Measurements from ENCODE around the gene AGTPBP1. TPM values are rescaled to one million over a fixed set of nuclear protein-coding genes. Genes with fewer than 3 reads are reported as not detected.
"Not testable (repeated sequence)": the region's sequence is repeated elsewhere in the genome, so short reads cannot be mapped to it uniquely, and the experiment has no call there.

Gene AGTPBP1
- total and polyA plus RNA-seq, 3 experiments from 2014 or later: 27.5 to 35.5 (median 30.2) TPM

- peaks cover 14 to 40% (median 19%) of the 10 kb centered on the region in 3 donors for H3K36me3 Mint-ChIP-seq
- H3K4me1 Mint-ChIP-seq: peaks cover 28 to 40% (median 32%) of the 10 kb centered on the region in 3 donors
- Histone ChIP-seq H3K27ac (ENCODE audit: low read depth, low read length) (no peak overlapping the region), H3K4me1 (ENCODE audit: insufficient read depth, low read length) (peaks cover 3% of the 10 kb centered on the region), H3K27me3 (ENCODE audit: insufficient read depth, low read length, poor library complexity, severe bottlenecking) (no peaks in the 10 kb centered on the region), H3K36me3 (ENCODE audit: insufficient read depth, low read length) (no peaks in the 10 kb centered on the region), H3K9me3 (ENCODE audit: low read length) (no peaks in the 10 kb centered on the region), H3K4me3 (ENCODE audit: low read length) (no peak overlapping the region)
- CTCF ChIA-PET: interaction anchor here (1.0 kb wide), 1 partner anchor 10 kb away, joined by 3 read pairs; no protein-coding TSS in a partner anchor
- no peak for DNase-seq
- H3K4me3 Mint-ChIP-seq: no peak overlapping the region
- POLR2A ChIA-PET: no interaction called here
- peaks cover 0 to 1% (median 0%) of the 10 kb centered on the region in 5 donors for H3K9me3 Mint-ChIP-seq
- peak overlapping the region in 1 of 8 donors; percentile 8 for H3K27ac Mint-ChIP-seq
- H3K27me3 Mint-ChIP-seq: no peaks in the 10 kb centered on the region
These were observed 142.1 kb downstream of the AGTPBP1 start for GRCh38 chr9:85599540-85600105.

GRCh38 chr9:85594316-85594715 lies 147.4 kb downstream of the AGTPBP1 start:
- no peak for DNase-seq
- Mint-ChIP-seq H3K4me1 (peaks cover 0 to 8% (median 0%) of the 10 kb centered on the region in 3 donors), H3K27ac (no peak overlapping the region), H3K4me3 (no peak overlapping the region), H3K9me3 (no peaks in the 10 kb centered on the region), H3K36me3 (peaks cover 6 to 44% (median 13%) of the 10 kb centered on the region in 3 donors), H3K27me3 (no peaks in the 10 kb centered on the region)
- POLR2A ChIA-PET: no interaction called here
- H3K9me3 ChIP-seq (ENCODE audit: low read length): no peaks in the 10 kb centered on the region
- CTCF ChIA-PET: no interaction called here
- H3K27ac ChIP-seq (ENCODE audit: low read depth, low read length): no peak overlapping the region
- H3K27me3 ChIP-seq (ENCODE audit: insufficient read depth, low read length, poor library complexity, severe bottlenecking): no peaks in the 10 kb centered on the region
- no peaks in the 10 kb centered on the region for H3K4me1 ChIP-seq (ENCODE audit: insufficient read depth, low read length)
- no peak overlapping the region for H3K4me3 ChIP-seq (ENCODE audit: low read length)
- H3K36me3 ChIP-seq (ENCODE audit: insufficient read depth, low read length): no peaks in the 10 kb centered on the region

- ChIA-PET CTCF (no interaction called here), POLR2A (no interaction called here)
- Histone ChIP-seq H3K4me3 (ENCODE audit: low read length) (no peak overlapping the region), H3K4me1 (ENCODE audit: insufficient read depth, low read length) (no peaks in the 10 kb centered on the region), H3K9me3 (ENCODE audit: low read length) (no peaks in the 10 kb centered on the region), H3K36me3 (ENCODE audit: insufficient read depth, low read length) (no peaks in the 10 kb centered on the region), H3K27ac (ENCODE audit: low read depth, low read length) (no peak overlapping the region), H3K27me3 (ENCODE audit: insufficient read depth, low read length, poor library complexity, severe bottlenecking) (no peaks in the 10 kb centered on the region)
- no peak overlapping the region for H3K27ac Mint-ChIP-seq
- no peaks in the 10 kb centered on the region for H3K9me3 Mint-ChIP-seq
- H3K36me3 Mint-ChIP-seq: peaks cover 14 to 63% (median 21%) of the 10 kb centered on the region in 3 donors
- DNase-seq: no peak
- no peak overlapping the region for H3K4me3 Mint-ChIP-seq
- no peaks in the 10 kb centered on the region for H3K27me3 Mint-ChIP-seq
- H3K4me1 Mint-ChIP-seq: peaks cover 0 to 6% (median 0%) of the 10 kb centered on the region in 3 donors
These were observed 155.1 kb downstream of the AGTPBP1 start for GRCh38 chr9:85586684-85587083.

- ChIA-PET POLR2A (no interaction called here), CTCF (no interaction called here)
- no peak overlapping the region for H3K27ac ChIP-seq (ENCODE audit: low read depth, low read length)
- no peak overlapping the region for H3K4me3 Mint-ChIP-seq
- H3K27ac Mint-ChIP-seq: no peak overlapping the region
- H3K4me1 ChIP-seq (ENCODE audit: insufficient read depth, low read length): no peaks in the 10 kb centered on the region
- H3K4me3 ChIP-seq (ENCODE audit: low read length): no peak overlapping the region
- H3K36me3 ChIP-seq (ENCODE audit: insufficient read depth, low read length): no peaks in the 10 kb centered on the region
- H3K9me3 Mint-ChIP-seq: no peaks in the 10 kb centered on the region
- H3K36me3 Mint-ChIP-seq: peaks cover 5 to 32% (median 6%) of the 10 kb centered on the region in 3 donors
- H3K4me1 Mint-ChIP-seq: no peaks in the 10 kb centered on the region
- no peak for DNase-seq
- H3K9me3 ChIP-seq (ENCODE audit: low read length): no peaks in the 10 kb centered on the region
- H3K27me3 Mint-ChIP-seq: no peaks in the 10 kb centered on the region
- H3K27me3 ChIP-seq (ENCODE audit: insufficient read depth, low read length, poor library complexity, severe bottlenecking): no peaks in the 10 kb centered on the region
These were observed 164.3 kb downstream of the AGTPBP1 start for GRCh38 chr9:85577353-85577952.

GRCh38 chr9:85575868-85576267 lies 165.9 kb downstream of the AGTPBP1 start:
- Histone ChIP-seq H3K27me3 (ENCODE audit: insufficient read depth, low read length, poor library complexity, severe bottlenecking) (no peaks in the 10 kb centered on the region), H3K36me3 (ENCODE audit: insufficient read depth, low read length) (no peaks in the 10 kb centered on the region), H3K4me1 (ENCODE audit: insufficient read depth, low read length) (no peaks in the 10 kb centered on the region), H3K4me3 (ENCODE audit: low read length) (no peak overlapping the region), H3K9me3 (ENCODE audit: low read length) (no peaks in the 10 kb centered on the region), H3K27ac (ENCODE audit: low read depth, low read length) (no peak overlapping the region)
- ChIA-PET CTCF (no interaction called here), POLR2A (interaction anchor here (0.6 kb wide), 1 partner anchor 30 kb away, joined by 4 read pairs; no protein-coding TSS in a partner anchor)
- H3K27me3 Mint-ChIP-seq: no peaks in the 10 kb centered on the region
- H3K4me1 Mint-ChIP-seq: peaks cover 0 to 2% (median 0%) of the 10 kb centered on the region in 3 donors
- H3K9me3 Mint-ChIP-seq: no peaks in the 10 kb centered on the region
- H3K4me3 Mint-ChIP-seq: no peak overlapping the region
- H3K27ac Mint-ChIP-seq: no peak overlapping the region
- DNase-seq: no peak
- H3K36me3 Mint-ChIP-seq: peaks cover 8 to 36% (median 9%) of the 10 kb centered on the region in 3 donors

- H3K4me1 Mint-ChIP-seq; POLR2A ChIA-PET; H3K27ac Mint-ChIP-seq; DNase-seq; H3K4me3 ChIP-seq (ENCODE audit: low read length); CTCF ChIA-PET; H3K36me3 ChIP-seq (ENCODE audit: insufficient read depth, low read length); H3K27me3 Mint-ChIP-seq; H3K27ac ChIP-seq (ENCODE audit: low read depth, low read length); H3K4me1 ChIP-seq (ENCODE audit: insufficient read depth, low read length); H3K4me3 Mint-ChIP-seq; H3K27me3 ChIP-seq (ENCODE audit: insufficient read depth, low read length, poor library complexity, severe bottlenecking); H3K9me3 ChIP-seq (ENCODE audit: low read length); H3K9me3 Mint-ChIP-seq: not testable (repeated sequence)
- H3K36me3 Mint-ChIP-seq: peaks cover 8 to 40% (median 12%) of the 10 kb centered on the region in 3 donors
These were observed 168.2 kb downstream of the AGTPBP1 start for GRCh38 chr9:85573546-85573945.

GRCh38 chr9:85572917-85573316 lies 168.8 kb downstream of the AGTPBP1 start:
- CTCF ChIA-PET, POLR2A ChIA-PET: not testable (repeated sequence)

GRCh38 chr9:85569988-85570387 lies 171.8 kb downstream of the AGTPBP1 start:
- H3K4me3 ChIP-seq (ENCODE audit: low read length): no peak overlapping the region
- Mint-ChIP-seq H3K36me3 (peaks cover 8 to 66% (median 26%) of the 10 kb centered on the region in 3 donors), H3K4me3 (no peak overlapping the region), H3K27ac (peak overlapping the region in 1 of 8 donors; percentile 41), H3K9me3 (no peaks in the 10 kb centered on the region), H3K4me1 (peaks cover 0 to 2% (median 2%) of the 10 kb centered on the region in 3 donors), H3K27me3 (no peaks in the 10 kb centered on the region)
- no peaks in the 10 kb centered on the region for H3K27me3 ChIP-seq (ENCODE audit: insufficient read depth, low read length, poor library complexity, severe bottlenecking)
- no peak for DNase-seq
- H3K4me1 ChIP-seq (ENCODE audit: insufficient read depth, low read length): no peaks in the 10 kb centered on the region
- no peak overlapping the region for H3K27ac ChIP-seq (ENCODE audit: low read depth, low read length)
- no peaks in the 10 kb centered on the region for H3K9me3 ChIP-seq (ENCODE audit: low read length)
- ChIA-PET CTCF (interaction anchor here (1.0 kb wide), 1 partner anchor 11 kb away, joined by 3 read pairs; no protein-coding TSS in a partner anchor), POLR2A (no interaction called here)
- no peaks in the 10 kb centered on the region for H3K36me3 ChIP-seq (ENCODE audit: insufficient read depth, low read length)

More at GRCh38 chr9:85572917-85573316, 168.8 kb downstream of the AGTPBP1 start:
- H3K27ac ChIP-seq (ENCODE audit: low read depth, low read length); H3K4me3 ChIP-seq (ENCODE audit: low read length); DNase-seq; H3K4me3 Mint-ChIP-seq; H3K27me3 Mint-ChIP-seq; H3K9me3 ChIP-seq (ENCODE audit: low read length); H3K4me1 ChIP-seq (ENCODE audit: insufficient read depth, low read length); H3K9me3 Mint-ChIP-seq; H3K27me3 ChIP-seq (ENCODE audit: insufficient read depth, low read length, poor library complexity, severe bottlenecking); H3K36me3 ChIP-seq (ENCODE audit: insufficient read depth, low read length); H3K4me1 Mint-ChIP-seq: not testable (repeated sequence)
- Mint-ChIP-seq H3K36me3 (peaks cover 8 to 45% (median 14%) of the 10 kb centered on the region in 3 donors), H3K27ac (peak overlapping the region in 1 of 8 donors; percentile 50)
